K562 (cell line): ENCODE results near the gene ZNF594.
"Not testable (repeated sequence)": the region's sequence is repeated elsewhere in the genome, so short reads cannot be mapped to it uniquely, and the experiment has no call there.

ENCODE experiments used
- ATF4 ChIP-seq: fragments of 450-650 bp; formaldehyde crosslinking; IDR thresholded peaks from 2 replicates; pipeline ENCODE4 v1.4.0; 2022; ENCODE audit warnings: mild to moderate bottlenecking, moderate library complexity
- CTCF ChIP-seq, 3 experiments: IDR thresholded peaks in 2 of 3; conservative IDR thresholded peaks in 1 of 3; 2 replicates each; pipeline ENCODE4 v1.5.1; 2011 to 2012; ENCODE audit warnings: low read length in 3 of 3, mild to moderate bottlenecking in 3 of 3, control low read depth in 2 of 3, improper control_type of control experiment in 1 of 3, inconsistent platforms in 1 of 3, low read depth in 1 of 3, mixed read lengths in 1 of 3, moderate library complexity in 1 of 3; ENCODE audit not compliant: insufficient read depth in 2 of 3
- E2F6 ChIP-seq, 2 experiments: IDR thresholded peaks; 2 replicates each; pipeline ENCODE4 v1.6.1; 2011; ENCODE audit warnings: borderline replicate concordance in 1 of 2, control low read depth in 1 of 2, low read depth in 1 of 2, low read length in 1 of 2, mild to moderate bottlenecking in 1 of 2, mixed read lengths in 1 of 2, moderate library complexity in 1 of 2; ENCODE audit not compliant: insufficient read depth in 1 of 2, insufficient read length in 1 of 2, poor library complexity in 1 of 2, severe bottlenecking in 1 of 2; ENCODE audit errors: extremely low read depth in 1 of 2
- GATAD2B ChIP-seq: fragments of 450-650 bp; IDR thresholded peaks from 2 replicates; pipeline ENCODE4 v1.6.1; 2017; ENCODE audit warnings: mild to moderate bottlenecking, borderline replicate concordance
- HMGXB4 ChIP-seq: sonication (generic); formaldehyde crosslinking; IDR thresholded peaks from 2 replicates; pipeline ENCODE4 v1.8.1; 2023; ENCODE audit warnings: mild to moderate bottlenecking, missing genetic modification reagents
- RBM14 ChIP-seq: fragments of 200-400 bp; formaldehyde crosslinking; IDR thresholded peaks from 2 replicates; pipeline ENCODE4 v1.6.1; 2018; ENCODE audit warnings: low read depth, mild to moderate bottlenecking, low read length, moderate library complexity, borderline replicate concordance; ENCODE audit not compliant: insufficient read depth
- TAF1 ChIP-seq: IDR thresholded peaks from 2 replicates; pipeline ENCODE4 v1.6.1; 2011; ENCODE audit warnings: mild to moderate bottlenecking, low read length, moderate library complexity; ENCODE audit not compliant: insufficient read depth, control insufficient read depth, severe bottlenecking; ENCODE audit errors: extremely low read depth
- TGIF2 ChIP-seq: sonication (generic); formaldehyde crosslinking; IDR thresholded peaks from 2 replicates; pipeline ENCODE4 v1.8.1; 2022; ENCODE audit warnings: mild to moderate bottlenecking, missing genetic modification reagents, moderate library complexity
- TRIM28 ChIP-seq: fragments of 450-650 bp; IDR thresholded peaks from 2 replicates; pipeline ENCODE4 v1.6.1; 2017
- ZFP30 ChIP-seq: fragments of 250-450 bp; sonication (Bioruptor Pico); IDR thresholded peaks from 2 replicates; pipeline ENCODE4 v1.8.0; 2022; ENCODE audit warnings: moderate library complexity, mild to moderate bottlenecking, inconsistent platforms, borderline replicate concordance

- TF ChIP-seq ATF4 (CRISPR knock-in tag); CTCF (IDR thresholded peaks at IDR 0.05 in 2 of 3, conservative IDR thresholded peaks at IDR 0.05 in 1 of 3; ENCODE audit: insufficient read depth in 2 of 3, low read depth in 1 of 3, low read length in 3 of 3); RBM14; HMGXB4; TGIF2 (CRISPR knock-in tag); TAF1; GATAD2B; TRIM28; ZFP30 (CRISPR knock-in tag); E2F6 (IDR thresholded peaks at IDR 0.05; ENCODE audit: borderline replicate concordance in 1 of 2, extremely low read depth in 1 of 2, insufficient read depth in 1 of 2, insufficient read length in 1 of 2, low read depth in 1 of 2, low read length in 1 of 2, poor library complexity in 1 of 2, severe bottlenecking in 1 of 2): not testable (repeated sequence)
Observed at GRCh38 chr17:5239769-5240168, 48.1 kb upstream of the ZNF594 start.
